Measurements from ENCODE around the gene CTNNBIP1.

The CTNNBIP1 gene

DNA sequence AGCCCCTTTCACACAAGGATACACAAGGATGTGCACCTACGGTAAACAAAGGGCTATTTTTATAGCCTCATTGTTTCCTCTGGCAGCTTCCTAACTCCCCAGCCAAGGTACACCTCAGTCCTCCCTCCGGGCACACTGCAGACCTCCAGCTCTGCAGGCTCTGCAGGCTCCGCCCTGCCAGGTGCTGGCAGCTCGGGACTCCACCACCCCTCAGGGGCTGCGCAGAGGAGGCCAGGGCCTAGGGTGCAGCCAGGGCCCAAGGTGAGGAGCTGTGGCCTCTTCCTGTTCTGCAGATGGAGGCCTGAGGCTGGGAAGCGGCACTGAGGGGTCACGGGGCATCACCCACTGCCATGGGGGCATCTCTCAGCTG, 66.5 kb downstream of the CTNNBIP1 start:
- no peak for TF ChIP-seq TCF4 (CRISPR knock-in tag; IDR thresholded peaks at IDR 0.05; ENCODE audit: borderline replicate concordance)
- TF ChIP-seq GLIS3 (CRISPR knock-in tag; IDR thresholded peaks at IDR 0.05) = no peak
- TF ChIP-seq ZNF8 (CRISPR knock-in tag; IDR thresholded peaks at IDR 0.05) = no peak
- TF ChIP-seq ZFP30 (CRISPR knock-in tag; IDR thresholded peaks at IDR 0.05) = no peak
- TF ChIP-seq ZC3H10 (CRISPR knock-in tag; IDR thresholded peaks at IDR 0.05) = no peak
- ATAC-seq = peak; percentile 12; the same call in 1 of the 3 replicates

- peak; percentile 11; the same call in 1 of the 3 replicates for ATAC-seq
- no peak for TF ChIP-seq ZC3H10 (CRISPR knock-in tag; IDR thresholded peaks at IDR 0.05)
- no peak for TF ChIP-seq ZNF8 (CRISPR knock-in tag; IDR thresholded peaks at IDR 0.05)
- TF ChIP-seq TOX (CRISPR knock-in tag; IDR thresholded peaks at IDR 0.05; ENCODE audit: borderline replicate concordance) = no peak
- TF ChIP-seq, protein P1, sequence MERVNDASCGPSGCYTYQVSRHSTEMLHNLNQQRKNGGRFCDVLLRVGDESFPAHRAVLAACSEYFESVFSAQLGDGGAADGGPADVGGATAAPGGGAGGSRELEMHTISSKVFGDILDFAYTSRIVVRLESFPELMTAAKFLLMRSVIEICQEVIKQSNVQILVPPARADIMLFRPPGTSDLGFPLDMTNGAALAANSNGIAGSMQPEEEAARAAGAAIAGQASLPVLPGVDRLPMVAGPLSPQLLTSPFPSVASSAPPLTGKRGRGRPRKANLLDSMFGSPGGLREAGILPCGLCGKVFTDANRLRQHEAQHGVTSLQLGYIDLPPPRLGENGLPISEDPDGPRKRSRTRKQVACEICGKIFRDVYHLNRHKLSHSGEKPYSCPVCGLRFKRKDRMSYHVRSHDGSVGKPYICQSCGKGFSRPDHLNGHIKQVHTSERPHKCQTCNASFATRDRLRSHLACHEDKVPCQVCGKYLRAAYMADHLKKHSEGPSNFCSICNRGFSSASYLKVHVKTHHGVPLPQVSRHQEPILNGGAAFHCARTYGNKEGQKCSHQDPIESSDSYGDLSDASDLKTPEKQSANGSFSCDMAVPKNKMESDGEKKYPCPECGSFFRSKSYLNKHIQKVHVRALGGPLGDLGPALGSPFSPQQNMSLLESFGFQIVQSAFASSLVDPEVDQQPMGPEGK (CRISPR knock-in tag; IDR thresholded peaks at IDR 0.05; ENCODE audit: borderline replicate concordance) = no peak
- no peak for TF ChIP-seq TSHZ2 (CRISPR knock-in tag; IDR thresholded peaks at IDR 0.05)
- no peak for TF ChIP-seq ZNF565 (CRISPR knock-in tag; conservative IDR thresholded peaks at IDR 0.05; ENCODE audit: low read depth)
- TF ChIP-seq, protein P2, sequence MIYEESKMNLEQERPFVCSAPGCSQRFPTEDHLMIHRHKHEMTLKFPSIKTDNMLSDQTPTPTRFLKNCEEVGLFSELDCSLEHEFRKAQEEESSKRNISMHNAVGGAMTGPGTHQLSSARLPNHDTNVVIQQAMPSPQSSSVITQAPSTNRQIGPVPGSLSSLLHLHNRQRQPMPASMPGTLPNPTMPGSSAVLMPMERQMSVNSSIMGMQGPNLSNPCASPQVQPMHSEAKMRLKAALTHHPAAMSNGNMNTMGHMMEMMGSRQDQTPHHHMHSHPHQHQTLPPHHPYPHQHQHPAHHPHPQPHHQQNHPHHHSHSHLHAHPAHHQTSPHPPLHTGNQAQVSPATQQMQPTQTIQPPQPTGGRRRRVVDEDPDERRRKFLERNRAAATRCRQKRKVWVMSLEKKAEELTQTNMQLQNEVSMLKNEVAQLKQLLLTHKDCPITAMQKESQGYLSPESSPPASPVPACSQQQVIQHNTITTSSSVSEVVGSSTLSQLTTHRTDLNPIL (CRISPR knock-in tag; IDR thresholded peaks at IDR 0.05; ENCODE audit: low read depth) = no peak
- no peak for TF ChIP-seq ARNTL (CRISPR knock-in tag; IDR thresholded peaks at IDR 0.05; ENCODE audit: borderline replicate concordance, low read depth)
- no peak for TF ChIP-seq GLIS3 (CRISPR knock-in tag; IDR thresholded peaks at IDR 0.05)
- TF ChIP-seq OSR1 (CRISPR knock-in tag; IDR thresholded peaks at IDR 0.05) = no peak
- TF ChIP-seq ZFP3 (CRISPR knock-in tag; IDR thresholded peaks at IDR 0.05) = no peak
- TF ChIP-seq, protein P3, sequence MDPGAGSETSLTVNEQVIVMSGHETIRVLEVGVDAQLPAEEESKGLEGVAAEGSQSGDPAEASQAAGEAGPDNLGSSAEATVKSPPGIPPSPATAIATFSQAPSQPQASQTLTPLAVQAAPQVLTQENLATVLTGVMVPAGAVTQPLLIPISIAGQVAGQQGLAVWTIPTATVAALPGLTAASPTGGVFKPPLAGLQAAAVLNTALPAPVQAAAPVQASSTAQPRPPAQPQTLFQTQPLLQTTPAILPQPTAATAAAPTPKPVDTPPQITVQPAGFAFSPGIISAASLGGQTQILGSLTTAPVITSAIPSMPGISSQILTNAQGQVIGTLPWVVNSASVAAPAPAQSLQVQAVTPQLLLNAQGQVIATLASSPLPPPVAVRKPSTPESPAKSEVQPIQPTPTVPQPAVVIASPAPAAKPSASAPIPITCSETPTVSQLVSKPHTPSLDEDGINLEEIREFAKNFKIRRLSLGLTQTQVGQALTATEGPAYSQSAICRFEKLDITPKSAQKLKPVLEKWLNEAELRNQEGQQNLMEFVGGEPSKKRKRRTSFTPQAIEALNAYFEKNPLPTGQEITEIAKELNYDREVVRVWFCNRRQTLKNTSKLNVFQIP (CRISPR knock-in tag; IDR thresholded peaks at IDR 0.05; ENCODE audit: borderline replicate concordance, low read depth) = no peak
- TF ChIP-seq RARB (CRISPR knock-in tag; IDR thresholded peaks at IDR 0.05) = no peak
- no peak for TF ChIP-seq BACH2 (CRISPR knock-in tag; IDR thresholded peaks at IDR 0.05; ENCODE audit: borderline replicate concordance)
- no peak for TF ChIP-seq CSRNP3 (CRISPR knock-in tag; IDR thresholded peaks at IDR 0.05)
- no peak for TF ChIP-seq PPARA (CRISPR knock-in tag; IDR thresholded peaks at IDR 0.05; ENCODE audit: borderline replicate concordance)
- no peak for TF ChIP-seq TCF4 (CRISPR knock-in tag; IDR thresholded peaks at IDR 0.05; ENCODE audit: borderline replicate concordance)
- TF ChIP-seq ISL1 (CRISPR knock-in tag; IDR thresholded peaks at IDR 0.05) = no peak
- TF ChIP-seq ESRRG (CRISPR knock-in tag; IDR thresholded peaks at IDR 0.05) = no peak
- no peak for TF ChIP-seq ZNF70 (CRISPR knock-in tag; IDR thresholded peaks at IDR 0.05)
Measured at GRCh38 chr1:9842781-9843575, 67.1 kb downstream of the CTNNBIP1 start.
